ENCODE results near the gene TSPAN18.

The TSPAN18 gene

GRCh38 chr11:44711787-44712608, 14.8 kb upstream of the TSPAN18 start:
- DNase-seq: no peak

- no peak for DNase-seq
Measured at GRCh38 chr11:44713022-44713421, 13.7 kb upstream of the TSPAN18 start.

GRCh38 chr11:44716256-44716655, 10.5 kb upstream of the TSPAN18 start:
- no peak for DNase-seq

- no peak for DNase-seq
Measured at GRCh38 chr11:44718057-44718456, 8.7 kb upstream of the TSPAN18 start.

- no peak for DNase-seq
Measured at GRCh38 chr11:44718612-44719390, 8.0 kb upstream of the TSPAN18 start.

GRCh38 chr11:44725016-44725685, 1.6 kb upstream of the TSPAN18 start:
- no peak for DNase-seq

- DNase-seq: no peak
Measured at GRCh38 chr11:44725757-44726282, 942 bp upstream of the TSPAN18 start.

- no peak for DNase-seq
Measured at GRCh38 chr11:44727114-44727372, 281 bp downstream of the TSPAN18 start.

- no peak for DNase-seq
Measured at GRCh38 chr11:44727373-44728287, 868 bp downstream of the TSPAN18 start.

GRCh38 chr11:44728491-44728910, 1.7 kb downstream of the TSPAN18 start:
- DNase-seq: no peak

- DNase-seq: no peak
Measured at GRCh38 chr11:44729063-44729462, 2.3 kb downstream of the TSPAN18 start.

GRCh38 chr11:44729713-44730112, 3.0 kb downstream of the TSPAN18 start:
- no peak for DNase-seq

- DNase-seq: no peak
Measured at GRCh38 chr11:44730775-44731174, 4.0 kb downstream of the TSPAN18 start.

- DNase-seq: no peak
Measured at GRCh38 chr11:44731685-44732430, 5.1 kb downstream of the TSPAN18 start.

GRCh38 chr11:44732564-44732963, 5.8 kb downstream of the TSPAN18 start:
- DNase-seq: no peak

GRCh38 chr11:44733877-44734276, 7.1 kb downstream of the TSPAN18 start:
- DNase-seq: no peak

- no peak for DNase-seq
Measured at GRCh38 chr11:44734843-44735381, 8.2 kb downstream of the TSPAN18 start.

GRCh38 chr11:44736791-44737190, 10.0 kb downstream of the TSPAN18 start:
- no peak for DNase-seq

GRCh38 chr11:44737245-44738085, 10.7 kb downstream of the TSPAN18 start:
- no peak for DNase-seq

GRCh38 chr11:44738791-44739190, 12.0 kb downstream of the TSPAN18 start:
- no peak for DNase-seq
